ENCODE data around the gene C11orf21.
A peak's percentile ranks its signal among the peaks of the same experiment; 100 is the strongest.
"Not testable (repeated sequence)": the region's sequence is repeated elsewhere in the genome, so short reads cannot be mapped to it uniquely, and the experiment has no call there.

The C11orf21 gene

GRCh38 chr11:2289350-2289749 is 12.4 kb downstream of the C11orf21 start:
- H3K9me3 Mint-ChIP-seq, result no peaks in the 10 kb centered on the region
- intact Hi-C loops (cut with micrococcal nuclease), result no loop called here
- peaks cover 27% of the 10 kb centered on the region for H3K4me1 Mint-ChIP-seq (ENCODE audit: low read depth)
- H3K27ac Mint-ChIP-seq, result no peak overlapping the region
- H3K4me3 Mint-ChIP-seq, result no peak overlapping the region
- H3K36me3 Mint-ChIP-seq (ENCODE audit: low read depth), result no peaks in the 10 kb centered on the region
- peaks cover 52% of the 10 kb centered on the region for H3K27me3 Mint-ChIP-seq

GRCh38 chr11:2287091-2287490 is 14.6 kb downstream of the C11orf21 start:
- Mint-ChIP-seq H3K4me1 (ENCODE audit: low read depth) (peaks cover 16% of the 10 kb centered on the region), H3K36me3 (ENCODE audit: low read depth) (no peaks in the 10 kb centered on the region), H3K9me3 (peaks cover 6% of the 10 kb centered on the region), H3K27me3 (peaks cover 42% of the 10 kb centered on the region), H3K4me3 (no peak overlapping the region), H3K27ac (no peak overlapping the region)
- intact Hi-C loops (cut with micrococcal nuclease), result no loop called here

GRCh38 chr11:2286350-2286749 is 15.4 kb downstream of the C11orf21 start:
- H3K27ac Mint-ChIP-seq; H3K4me3 Mint-ChIP-seq; intact Hi-C loops (cut with micrococcal nuclease); H3K9me3 Mint-ChIP-seq; H3K36me3 Mint-ChIP-seq (ENCODE audit: low read depth): not testable (repeated sequence)
- Mint-ChIP-seq H3K27me3 (peaks cover 41% of the 10 kb centered on the region), H3K4me1 (ENCODE audit: low read depth) (peaks cover 16% of the 10 kb centered on the region)

GRCh38 chr11:2280208-2280607 is 21.5 kb downstream of the C11orf21 start:
- Mint-ChIP-seq H3K9me3 (peaks cover 18% of the 10 kb centered on the region), H3K36me3 (ENCODE audit: low read depth) (no peaks in the 10 kb centered on the region), H3K27me3 (peaks cover 24% of the 10 kb centered on the region), H3K4me3 (no peak overlapping the region), H3K27ac (no peak overlapping the region), H3K4me1 (ENCODE audit: low read depth) (peaks cover 8% of the 10 kb centered on the region)
- intact Hi-C loops (cut with micrococcal nuclease), result no loop called here

- Mint-ChIP-seq H3K27ac (peak overlapping the region; percentile 3), H3K4me3 (no peak overlapping the region), H3K4me1 (ENCODE audit: low read depth) (peaks cover 8% of the 10 kb centered on the region), H3K9me3 (peaks cover 18% of the 10 kb centered on the region), H3K36me3 (ENCODE audit: low read depth) (no peaks in the 10 kb centered on the region), H3K27me3 (peaks cover 27% of the 10 kb centered on the region)
- intact Hi-C loops (cut with micrococcal nuclease), result no loop called here
Measured at GRCh38 chr11:2277933-2278523, 23.7 kb downstream of the C11orf21 start.

GRCh38 chr11:2277008-2277346 is 24.7 kb downstream of the C11orf21 start:
- Mint-ChIP-seq H3K27me3 (peaks cover 34% of the 10 kb centered on the region), H3K9me3 (peaks cover 11% of the 10 kb centered on the region), H3K27ac (no peak overlapping the region), H3K36me3 (ENCODE audit: low read depth) (no peaks in the 10 kb centered on the region), H3K4me1 (ENCODE audit: low read depth) (peaks cover 8% of the 10 kb centered on the region), H3K4me3 (no peak overlapping the region)
- intact Hi-C loops (cut with micrococcal nuclease), result no loop called here

GRCh38 chr11:2276280-2277007 is 25.3 kb downstream of the C11orf21 start:
- H3K27ac Mint-ChIP-seq, result no peak overlapping the region
- H3K4me1 Mint-ChIP-seq (ENCODE audit: low read depth), result peaks cover 11% of the 10 kb centered on the region

GRCh38 chr11:2275334-2276279 is 26.1 kb downstream of the C11orf21 start:
- intact Hi-C loops (cut with micrococcal nuclease), result no loop called here
- peaks cover 44% of the 10 kb centered on the region for H3K27me3 Mint-ChIP-seq

More at GRCh38 chr11:2276280-2277007, 25.3 kb downstream of the C11orf21 start:
- Mint-ChIP-seq H3K27me3 (peaks cover 39% of the 10 kb centered on the region), H3K4me3 (no peak overlapping the region), H3K36me3 (ENCODE audit: low read depth) (no peaks in the 10 kb centered on the region), H3K9me3 (peaks cover 10% of the 10 kb centered on the region)
- intact Hi-C loops (cut with micrococcal nuclease), result no loop called here

GRCh38 chr11:2273771-2274170 is 27.9 kb downstream of the C11orf21 start:
- peaks cover 42% of the 10 kb centered on the region for H3K27me3 Mint-ChIP-seq
- no peaks in the 10 kb centered on the region for H3K9me3 Mint-ChIP-seq
- intact Hi-C loops (cut with micrococcal nuclease), result no loop called here
- peaks cover 6% of the 10 kb centered on the region for H3K36me3 Mint-ChIP-seq (ENCODE audit: low read depth)
- H3K4me1 Mint-ChIP-seq (ENCODE audit: low read depth), result peaks cover 22% of the 10 kb centered on the region
- no peak overlapping the region for H3K4me3 Mint-ChIP-seq
- no peak overlapping the region for H3K27ac Mint-ChIP-seq

More at GRCh38 chr11:2275334-2276279, 26.1 kb downstream of the C11orf21 start:
- peaks cover 10% of the 10 kb centered on the region for H3K9me3 Mint-ChIP-seq
- H3K36me3 Mint-ChIP-seq (ENCODE audit: low read depth), result peaks cover 2% of the 10 kb centered on the region
- H3K4me1 Mint-ChIP-seq (ENCODE audit: low read depth), result peaks cover 18% of the 10 kb centered on the region
- H3K27ac Mint-ChIP-seq, result no peak overlapping the region
- no peak overlapping the region for H3K4me3 Mint-ChIP-seq

GRCh38 chr11:2273311-2273710 is 28.4 kb downstream of the C11orf21 start:
- Mint-ChIP-seq H3K36me3 (ENCODE audit: low read depth) (peaks cover 11% of the 10 kb centered on the region), H3K27ac (no peak overlapping the region), H3K9me3 (no peaks in the 10 kb centered on the region), H3K4me3 (no peak overlapping the region), H3K4me1 (ENCODE audit: low read depth) (peaks cover 27% of the 10 kb centered on the region), H3K27me3 (peaks cover 42% of the 10 kb centered on the region)
- intact Hi-C loops (cut with micrococcal nuclease), result no loop called here

GRCh38 chr11:2272946-2273280 is 28.8 kb downstream of the C11orf21 start:
- H3K4me3 Mint-ChIP-seq, result no peak overlapping the region
- H3K27ac Mint-ChIP-seq, result no peak overlapping the region
- peaks cover 15% of the 10 kb centered on the region for H3K36me3 Mint-ChIP-seq (ENCODE audit: low read depth)
- no peaks in the 10 kb centered on the region for H3K9me3 Mint-ChIP-seq
- H3K4me1 Mint-ChIP-seq (ENCODE audit: low read depth), result peaks cover 29% of the 10 kb centered on the region
- peaks cover 41% of the 10 kb centered on the region for H3K27me3 Mint-ChIP-seq
- intact Hi-C loops (cut with micrococcal nuclease), result no loop called here

- intact Hi-C loops (cut with micrococcal nuclease), result no loop called here
- Mint-ChIP-seq H3K4me1 (ENCODE audit: low read depth) (peaks cover 29% of the 10 kb centered on the region), H3K27me3 (peaks cover 38% of the 10 kb centered on the region), H3K36me3 (ENCODE audit: low read depth) (peaks cover 20% of the 10 kb centered on the region), H3K9me3 (no peaks in the 10 kb centered on the region), H3K27ac (no peak overlapping the region), H3K4me3 (no peak overlapping the region)
Measured at GRCh38 chr11:2272228-2272945, 29.3 kb downstream of the C11orf21 start.

GRCh38 chr11:2271327-2272227 is 30.1 kb downstream of the C11orf21 start:
- H3K27me3 Mint-ChIP-seq, result peaks cover 35% of the 10 kb centered on the region
- H3K9me3 Mint-ChIP-seq, result no peaks in the 10 kb centered on the region
- peaks cover 24% of the 10 kb centered on the region for H3K36me3 Mint-ChIP-seq (ENCODE audit: low read depth)
- H3K4me3 Mint-ChIP-seq, result peak overlapping the region; percentile 46
- H3K4me1 Mint-ChIP-seq (ENCODE audit: low read depth), result peaks cover 36% of the 10 kb centered on the region
- intact Hi-C loops (cut with micrococcal nuclease), result loop anchor here (2.0 kb wide), 1 partner anchor 31 kb away; the partner anchor contains the start of gene TSPAN32
- peak overlapping the region; percentile 92 for H3K27ac Mint-ChIP-seq

Data from dendritic cell treated with granulocyte-macrophage colony-stimulating factor and Interleukin-4, amounts not matched to agents 40 ng/mL and 50 ng/mL, for 4 days (primary cell).